Measurements from ENCODE around the gene SNED1.

Gene SNED1

GRCh38 chr2:241142063-241142462 lies 143.6 kb downstream of the SNED1 start:
- no peak for DNase-seq (ENCODE audit: extremely low read depth, insufficient read length)
- H3K4me3 ChIP-seq (replicated peaks; ENCODE audit: low read depth, low read length), result no peak overlapping the region
- no peaks in the 10 kb centered on the region for H3K27me3 ChIP-seq (replicated peaks; ENCODE audit: control insufficient read depth, insufficient read depth, low read length)
- H3K36me3 ChIP-seq (ENCODE audit: control insufficient read depth, insufficient read depth, low read length), result peaks cover 21% of the 10 kb centered on the region
- TF ChIP-seq, protein P1, sequence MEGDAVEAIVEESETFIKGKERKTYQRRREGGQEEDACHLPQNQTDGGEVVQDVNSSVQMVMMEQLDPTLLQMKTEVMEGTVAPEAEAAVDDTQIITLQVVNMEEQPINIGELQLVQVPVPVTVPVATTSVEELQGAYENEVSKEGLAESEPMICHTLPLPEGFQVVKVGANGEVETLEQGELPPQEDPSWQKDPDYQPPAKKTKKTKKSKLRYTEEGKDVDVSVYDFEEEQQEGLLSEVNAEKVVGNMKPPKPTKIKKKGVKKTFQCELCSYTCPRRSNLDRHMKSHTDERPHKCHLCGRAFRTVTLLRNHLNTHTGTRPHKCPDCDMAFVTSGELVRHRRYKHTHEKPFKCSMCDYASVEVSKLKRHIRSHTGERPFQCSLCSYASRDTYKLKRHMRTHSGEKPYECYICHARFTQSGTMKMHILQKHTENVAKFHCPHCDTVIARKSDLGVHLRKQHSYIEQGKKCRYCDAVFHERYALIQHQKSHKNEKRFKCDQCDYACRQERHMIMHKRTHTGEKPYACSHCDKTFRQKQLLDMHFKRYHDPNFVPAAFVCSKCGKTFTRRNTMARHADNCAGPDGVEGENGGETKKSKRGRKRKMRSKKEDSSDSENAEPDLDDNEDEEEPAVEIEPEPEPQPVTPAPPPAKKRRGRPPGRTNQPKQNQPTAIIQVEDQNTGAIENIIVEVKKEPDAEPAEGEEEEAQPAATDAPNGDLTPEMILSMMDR (IDR thresholded peaks at IDR 0.05; ENCODE audit: insufficient read depth, low read length, poor library complexity, severe bottlenecking), result no peak

DNA sequence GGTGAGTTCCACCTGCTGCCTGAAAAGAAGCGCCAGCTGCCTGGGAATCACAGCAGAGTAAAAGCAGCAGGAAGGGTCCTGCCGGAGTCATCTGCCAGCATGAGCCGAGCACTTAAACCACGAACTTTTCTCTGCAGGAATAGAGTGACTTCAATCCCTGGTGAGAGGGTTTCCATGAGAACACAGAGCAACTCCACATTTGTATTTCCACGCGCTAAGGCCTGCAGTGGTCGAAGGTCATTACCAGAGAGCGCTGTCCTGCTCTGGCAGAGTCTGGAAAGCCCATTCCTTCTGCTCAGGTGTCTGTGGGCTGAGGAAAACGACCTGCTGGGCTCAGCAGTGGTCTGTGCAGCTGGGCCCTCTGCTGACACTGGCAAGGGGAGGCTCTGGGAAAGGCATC lies 144.2 kb downstream of the SNED1 start:
- H3K27me3 ChIP-seq (replicated peaks; ENCODE audit: control insufficient read depth, insufficient read depth, low read length), result no peaks in the 10 kb centered on the region
- no peak for DNase-seq (ENCODE audit: extremely low read depth, insufficient read length)

More for the DNA sequence above, 144.2 kb downstream of the SNED1 start:
- H3K36me3 ChIP-seq (ENCODE audit: control insufficient read depth, insufficient read depth, low read length), result peaks cover 19% of the 10 kb centered on the region
- TF ChIP-seq, protein P1 (IDR thresholded peaks at IDR 0.05; ENCODE audit: insufficient read depth, low read length, poor library complexity, severe bottlenecking), result no peak
- H3K4me3 ChIP-seq (replicated peaks; ENCODE audit: low read depth, low read length), result no peak overlapping the region

Data from GM06990 (cell line).